Neutrophil (primary cell): ENCODE measurements around the gene NEDD4L.

Experiments
- H3K27ac ChIP-seq: fragments of 200-600 bp; sonication (generic); 2 replicates; pipeline ENCODE4 v1.5.1; 2016; ENCODE audit warnings: mild to moderate bottlenecking, moderate library complexity
- H3K27me3 ChIP-seq: fragments of 200-600 bp; sonication (generic); 2 replicates; pipeline ENCODE4 v1.6.0; 2016; ENCODE audit warnings: mild to moderate bottlenecking
- H3K36me3 ChIP-seq: fragments of 200-600 bp; sonication (generic); 2 replicates; pipeline ENCODE4 v1.5.1; 2017
- H3K4me1 ChIP-seq, 2 experiments: fragments of 200-600 bp in 1 of 2; sonication (generic) in 1 of 2; 1 replicate in 1 of 2; 2 replicates in 1 of 2; pipeline versions ENCODE4 v1.5.1 to v1.6.1; 2013 to 2016; ENCODE audit warnings: low read depth in 1 of 2, low read length in 1 of 2, mild to moderate bottlenecking in 1 of 2, moderate library complexity in 1 of 2; ENCODE audit not compliant: control insufficient read depth in 1 of 2, insufficient read depth in 1 of 2
- H3K4me3 ChIP-seq, 2 experiments: fragments of 200-600 bp in 1 of 2; sonication (generic) in 1 of 2; 1 replicate in 1 of 2; 2 replicates in 1 of 2; pipeline ENCODE4 v1.5.1; 2013 to 2016; ENCODE audit warnings: low read depth in 1 of 2, low read length in 1 of 2, mild to moderate bottlenecking in 1 of 2, moderate library complexity in 1 of 2
- H3K9me3 ChIP-seq: fragments of 200-600 bp; sonication (generic); 2 replicates; pipeline ENCODE4 v1.5.1; 2016
- TF ChIP-seq, protein P1 (sequence below): fragments of 200-600 bp; sonication (generic); IDR thresholded peaks from 2 replicates; pipeline ENCODE4 v1.5.1; 2016; ENCODE audit warnings: antibody characterized with exemption

The NEDD4L gene

GRCh38 chr18:58402247-58402646 lies 358.2 kb downstream of the NEDD4L start:
- Histone ChIP-seq H3K27me3 (no peaks in the 10 kb centered on the region), H3K4me3 (no peak overlapping the region), H3K36me3 (no peaks in the 10 kb centered on the region), H3K27ac (no peak overlapping the region), H3K4me1 (no peaks in the 10 kb centered on the region), H3K9me3 (no peaks in the 10 kb centered on the region)
- TF ChIP-seq, protein P1, sequence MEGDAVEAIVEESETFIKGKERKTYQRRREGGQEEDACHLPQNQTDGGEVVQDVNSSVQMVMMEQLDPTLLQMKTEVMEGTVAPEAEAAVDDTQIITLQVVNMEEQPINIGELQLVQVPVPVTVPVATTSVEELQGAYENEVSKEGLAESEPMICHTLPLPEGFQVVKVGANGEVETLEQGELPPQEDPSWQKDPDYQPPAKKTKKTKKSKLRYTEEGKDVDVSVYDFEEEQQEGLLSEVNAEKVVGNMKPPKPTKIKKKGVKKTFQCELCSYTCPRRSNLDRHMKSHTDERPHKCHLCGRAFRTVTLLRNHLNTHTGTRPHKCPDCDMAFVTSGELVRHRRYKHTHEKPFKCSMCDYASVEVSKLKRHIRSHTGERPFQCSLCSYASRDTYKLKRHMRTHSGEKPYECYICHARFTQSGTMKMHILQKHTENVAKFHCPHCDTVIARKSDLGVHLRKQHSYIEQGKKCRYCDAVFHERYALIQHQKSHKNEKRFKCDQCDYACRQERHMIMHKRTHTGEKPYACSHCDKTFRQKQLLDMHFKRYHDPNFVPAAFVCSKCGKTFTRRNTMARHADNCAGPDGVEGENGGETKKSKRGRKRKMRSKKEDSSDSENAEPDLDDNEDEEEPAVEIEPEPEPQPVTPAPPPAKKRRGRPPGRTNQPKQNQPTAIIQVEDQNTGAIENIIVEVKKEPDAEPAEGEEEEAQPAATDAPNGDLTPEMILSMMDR = no peak

- Histone ChIP-seq H3K4me1 (no peaks in the 10 kb centered on the region), H3K27ac (no peak overlapping the region), H3K27me3 (no peaks in the 10 kb centered on the region), H3K4me3 (no peak overlapping the region), H3K36me3 (no peaks in the 10 kb centered on the region), H3K9me3 (no peaks in the 10 kb centered on the region)
- TF ChIP-seq, protein P1 = no peak
These were observed 359.1 kb downstream of the NEDD4L start for GRCh38 chr18:58402951-58403702.

GRCh38 chr18:58403799-58404455 lies 359.9 kb downstream of the NEDD4L start:
- Histone ChIP-seq H3K27me3 (no peaks in the 10 kb centered on the region), H3K36me3 (no peaks in the 10 kb centered on the region), H3K4me3 (no peak overlapping the region), H3K4me1 (no peaks in the 10 kb centered on the region), H3K9me3 (no peaks in the 10 kb centered on the region), H3K27ac (no peak overlapping the region)
- TF ChIP-seq, protein P1 = no peak

- Histone ChIP-seq H3K4me3 (no peak overlapping the region), H3K36me3 (no peaks in the 10 kb centered on the region), H3K27me3 (no peaks in the 10 kb centered on the region), H3K4me1 (no peaks in the 10 kb centered on the region), H3K27ac (no peak overlapping the region), H3K9me3 (no peaks in the 10 kb centered on the region)
- TF ChIP-seq, protein P1 = no peak
These were observed 361.3 kb downstream of the NEDD4L start for GRCh38 chr18:58405107-58405898.

GRCh38 chr18:58407263-58407648 lies 363.2 kb downstream of the NEDD4L start:
- Histone ChIP-seq H3K4me1 (no peaks in the 10 kb centered on the region), H3K9me3 (no peaks in the 10 kb centered on the region), H3K27ac (no peak overlapping the region), H3K27me3 (no peaks in the 10 kb centered on the region), H3K36me3 (no peaks in the 10 kb centered on the region), H3K4me3 (no peak overlapping the region)
- TF ChIP-seq, protein P1 = no peak
